KOPT-K1 (cell line): Measurements from ENCODE around the gene PPP2R5B.

Experiments used
- H3K27ac ChIP-seq: fragments of 200-600 bp; sonication (generic); 2 replicates; pipeline ENCODE4 v1.5.1; 2016; ENCODE audit warnings: antibody characterized with exemption, mild to moderate bottlenecking, low read depth, low read length; ENCODE audit not compliant: poor library complexity, severe bottlenecking
- H3K36me3 ChIP-seq: fragments of 200-600 bp; sonication (generic); 2 replicates; pipeline ENCODE4 v1.5.1; 2017; ENCODE audit warnings: antibody characterized with exemption, mild to moderate bottlenecking, low read length, moderate library complexity; ENCODE audit not compliant: insufficient read depth
- H3K9me3 ChIP-seq: fragments of 200-600 bp; sonication (generic); 2 replicates; pipeline ENCODE4 v1.5.1; 2017; ENCODE audit warnings: antibody characterized with exemption, low read length, mild to moderate bottlenecking; ENCODE audit not compliant: insufficient read depth, poor library complexity, severe bottlenecking

The PPP2R5B gene

GRCh38 chr11:64923944-64924909, at the start of gene PPP2R5B:
TSS of gene PPP2R5B (plus strand) at chr11:64924689. CDS start at chr11:64925735, 1,046 bp downstream.
- Histone ChIP-seq H3K27ac (peak within 1 kb of the TSS; percentile 58), H3K9me3 (no peaks in the 10 kb centered on the region)

GRCh38 chr11:64875369-64876228, 48.9 kb upstream of the PPP2R5B start:
- peaks cover 55% of the 10 kb centered on the region for H3K36me3 ChIP-seq
- H3K27ac ChIP-seq = no peak overlapping the region
- no peaks in the 10 kb centered on the region for H3K9me3 ChIP-seq

More at GRCh38 chr11:64923944-64924909, at the start of gene PPP2R5B:
- no peaks in the 10 kb centered on the region for H3K36me3 ChIP-seq

GRCh38 chr11:64876229-64876750, 48.2 kb upstream of the PPP2R5B start:
- no peak overlapping the region for H3K27ac ChIP-seq
- no peaks in the 10 kb centered on the region for H3K9me3 ChIP-seq
- H3K36me3 ChIP-seq = peaks cover 48% of the 10 kb centered on the region

GRCh38 chr11:64876835-64877341, 47.6 kb upstream of the PPP2R5B start:
- no peaks in the 10 kb centered on the region for H3K9me3 ChIP-seq

GRCh38 chr11:64877390-64878222, 46.9 kb upstream of the PPP2R5B start:
- H3K36me3 ChIP-seq = peaks cover 35% of the 10 kb centered on the region
- peak overlapping the region; percentile 95 for H3K27ac ChIP-seq
- no peaks in the 10 kb centered on the region for H3K9me3 ChIP-seq

More at GRCh38 chr11:64876835-64877341, 47.6 kb upstream of the PPP2R5B start:
- H3K36me3 ChIP-seq = peaks cover 42% of the 10 kb centered on the region
- H3K27ac ChIP-seq = peak overlapping the region; percentile 95

- peak overlapping the region; percentile 95 for H3K27ac ChIP-seq
- H3K36me3 ChIP-seq = peaks cover 29% of the 10 kb centered on the region
- no peaks in the 10 kb centered on the region for H3K9me3 ChIP-seq
These were observed 46.3 kb upstream of the PPP2R5B start for GRCh38 chr11:64878223-64878493.

GRCh38 chr11:64878494-64879243, 45.8 kb upstream of the PPP2R5B start, which contains the start of gene EHD1:
TSS of gene EHD1 (minus strand) at chr11:64878621. CDS start at chr11:64878464, 157 bp downstream.
- no peaks in the 10 kb centered on the region for H3K9me3 ChIP-seq
- H3K27ac ChIP-seq = peak within 1 kb of the TSS; percentile 95
- H3K36me3 ChIP-seq = peaks cover 24% of the 10 kb centered on the region

GRCh38 chr11:64879244-64879900, 45.1 kb upstream of the PPP2R5B start:
- peak overlapping the region; percentile 95 for H3K27ac ChIP-seq
- no peaks in the 10 kb centered on the region for H3K9me3 ChIP-seq
- H3K36me3 ChIP-seq = peaks cover 20% of the 10 kb centered on the region

GRCh38 chr11:64880240-64881001, 44.1 kb upstream of the PPP2R5B start:
- peaks cover 10% of the 10 kb centered on the region; the same call in 1 of the 2 replicates for H3K36me3 ChIP-seq
- H3K9me3 ChIP-seq = no peaks in the 10 kb centered on the region
- peak overlapping the region; percentile 95 for H3K27ac ChIP-seq

GRCh38 chr11:64881476-64881875, 43.0 kb upstream of the PPP2R5B start:
- no peaks in the 10 kb centered on the region for H3K9me3 ChIP-seq
- peak overlapping the region; percentile 95 for H3K27ac ChIP-seq

GRCh38 chr11:64882243-64882642, 42.2 kb upstream of the PPP2R5B start:
- no peaks in the 10 kb centered on the region for H3K9me3 ChIP-seq
- no peaks in the 10 kb centered on the region for H3K36me3 ChIP-seq
- H3K27ac ChIP-seq = peak overlapping the region; percentile 66

More at GRCh38 chr11:64881476-64881875, 43.0 kb upstream of the PPP2R5B start:
- no peaks in the 10 kb centered on the region for H3K36me3 ChIP-seq

GRCh38 chr11:64883575-64883974, 40.9 kb upstream of the PPP2R5B start:
- Histone ChIP-seq H3K36me3 (no peaks in the 10 kb centered on the region), H3K27ac (peak overlapping the region; percentile 66), H3K9me3 (no peaks in the 10 kb centered on the region)
